NCI-H345 (cell line): ENCODE results near the gene TFF1.

Experiments used
- DNase-seq: peaks from one replicate; lab custom pipeline; 2025; lab: John Stamatoyannopoulos, UW

Gene TFF1

GRCh38 chr21:42382915-42383314, 16.6 kb upstream of the TFF1 start:
- DNase-seq, result no peak

GRCh38 chr21:42381347-42381984, 15.1 kb upstream of the TFF1 start:
- peak; percentile 68 for DNase-seq

GRCh38 chr21:42379426-42380215, 13.3 kb upstream of the TFF1 start:
- no peak for DNase-seq

GRCh38 chr21:42378418-42378817, 12.1 kb upstream of the TFF1 start:
- DNase-seq, result no peak

GRCh38 chr21:42377951-42378340, 11.6 kb upstream of the TFF1 start:
- no peak for DNase-seq

GRCh38 chr21:42377211-42377950, 11.0 kb upstream of the TFF1 start:
- DNase-seq, result no peak

DNA sequence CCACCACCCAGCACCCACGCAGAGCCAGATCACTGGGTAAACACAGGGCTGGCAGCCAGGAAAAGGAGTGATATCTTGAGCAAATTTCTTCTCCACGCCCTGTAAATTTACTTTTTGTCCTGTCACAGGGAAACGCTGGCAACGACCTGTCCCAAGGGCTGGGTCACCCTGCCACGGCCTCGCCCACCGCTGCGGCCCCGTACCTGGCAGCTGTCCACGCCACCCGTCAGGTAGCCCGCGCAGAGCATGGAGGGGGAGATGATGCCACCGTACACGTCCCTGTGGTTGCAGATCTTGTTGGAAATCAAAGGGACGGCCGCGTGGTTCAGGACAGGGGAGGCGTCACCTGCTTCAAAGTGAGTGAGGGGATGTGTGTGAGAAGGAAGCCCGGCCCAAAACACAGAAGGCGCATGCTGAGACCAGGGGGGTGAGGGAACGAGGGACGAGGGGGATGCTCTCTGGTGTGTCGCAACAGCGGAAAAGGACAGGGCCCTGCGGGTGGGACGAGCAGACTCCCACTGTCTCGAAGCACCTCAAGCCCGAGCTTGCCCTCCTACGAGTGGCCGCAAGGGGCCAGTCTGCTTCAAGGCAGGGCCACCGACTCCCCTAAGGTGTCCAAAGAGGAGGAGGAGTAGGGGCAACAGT, 10.1 kb upstream of the TFF1 start:
- no peak for DNase-seq

GRCh38 chr21:42375966-42376337, 9.6 kb upstream of the TFF1 start:
- no peak for DNase-seq

- DNase-seq, result no peak
Measured at GRCh38 chr21:42375506-42375905, 9.2 kb upstream of the TFF1 start.

DNA sequence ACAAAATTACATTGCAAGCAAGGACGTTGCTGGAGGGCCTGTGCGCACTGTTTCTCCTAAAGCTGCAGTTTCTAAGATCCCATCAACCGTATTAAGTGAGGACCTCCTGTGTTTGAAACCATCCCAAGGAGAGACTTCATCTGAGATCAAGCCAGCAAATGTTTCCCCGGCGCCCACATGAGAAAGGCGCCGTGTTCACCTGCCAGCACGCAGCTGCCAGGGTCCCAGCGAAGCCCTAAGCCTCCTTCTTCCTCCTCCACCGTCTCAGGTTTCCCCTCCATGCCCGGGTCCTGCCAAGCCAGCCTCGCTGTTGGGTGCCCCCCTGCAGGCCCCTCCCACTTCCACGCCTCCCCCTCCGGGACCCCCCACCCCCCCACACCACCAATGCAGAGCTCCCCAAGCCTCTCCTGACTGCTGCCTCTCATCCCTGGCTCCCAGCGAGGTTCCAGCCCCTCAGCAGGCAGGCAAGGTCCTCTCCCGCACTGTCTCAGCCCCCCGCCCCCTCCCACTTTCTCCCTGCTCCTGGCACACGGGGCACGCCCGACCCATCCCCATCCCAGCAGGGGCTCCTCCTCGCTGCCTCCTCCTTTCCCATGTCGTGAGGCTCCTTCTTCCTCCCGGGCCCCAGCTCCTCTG, 8.6 kb upstream of the TFF1 start:
- DNase-seq, result no peak

- DNase-seq, result no peak
Measured at GRCh38 chr21:42374457-42374856, 8.1 kb upstream of the TFF1 start.

DNA sequence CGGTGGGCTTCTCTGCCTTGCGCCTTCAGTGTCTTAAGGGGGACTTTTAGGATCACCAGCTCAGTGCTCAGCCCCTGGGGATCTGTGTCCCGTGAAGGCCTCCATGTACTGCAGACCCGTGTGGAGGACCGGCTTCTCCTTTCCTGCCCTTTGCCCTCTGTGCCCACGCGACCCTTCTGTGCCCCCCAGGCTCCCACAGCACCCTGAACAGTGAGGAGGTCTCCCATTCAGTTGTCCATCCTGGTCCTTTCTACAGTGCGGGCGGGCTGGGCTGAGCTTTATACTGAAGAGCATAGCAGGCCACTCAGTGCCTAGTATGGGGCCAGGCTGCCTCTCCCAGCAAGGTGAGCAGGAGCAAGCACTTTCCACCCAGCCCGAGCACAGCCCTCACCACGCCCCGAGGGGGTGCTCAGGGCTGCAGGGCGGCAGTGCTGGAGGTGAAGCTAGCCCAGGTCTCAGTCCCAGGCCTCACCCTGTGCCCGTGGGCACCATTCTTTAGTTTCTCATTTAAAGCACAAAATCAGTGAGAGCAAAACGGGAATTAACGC, 7.6 kb upstream of the TFF1 start:
- DNase-seq, result no peak

- no peak for DNase-seq
Measured at GRCh38 chr21:42373196-42373907, 7.0 kb upstream of the TFF1 start.

- no peak for DNase-seq
Measured at GRCh38 chr21:42370894-42371654, 4.7 kb upstream of the TFF1 start.

- no peak for DNase-seq
Measured at GRCh38 chr21:42369821-42370220, 3.5 kb upstream of the TFF1 start.

DNA sequence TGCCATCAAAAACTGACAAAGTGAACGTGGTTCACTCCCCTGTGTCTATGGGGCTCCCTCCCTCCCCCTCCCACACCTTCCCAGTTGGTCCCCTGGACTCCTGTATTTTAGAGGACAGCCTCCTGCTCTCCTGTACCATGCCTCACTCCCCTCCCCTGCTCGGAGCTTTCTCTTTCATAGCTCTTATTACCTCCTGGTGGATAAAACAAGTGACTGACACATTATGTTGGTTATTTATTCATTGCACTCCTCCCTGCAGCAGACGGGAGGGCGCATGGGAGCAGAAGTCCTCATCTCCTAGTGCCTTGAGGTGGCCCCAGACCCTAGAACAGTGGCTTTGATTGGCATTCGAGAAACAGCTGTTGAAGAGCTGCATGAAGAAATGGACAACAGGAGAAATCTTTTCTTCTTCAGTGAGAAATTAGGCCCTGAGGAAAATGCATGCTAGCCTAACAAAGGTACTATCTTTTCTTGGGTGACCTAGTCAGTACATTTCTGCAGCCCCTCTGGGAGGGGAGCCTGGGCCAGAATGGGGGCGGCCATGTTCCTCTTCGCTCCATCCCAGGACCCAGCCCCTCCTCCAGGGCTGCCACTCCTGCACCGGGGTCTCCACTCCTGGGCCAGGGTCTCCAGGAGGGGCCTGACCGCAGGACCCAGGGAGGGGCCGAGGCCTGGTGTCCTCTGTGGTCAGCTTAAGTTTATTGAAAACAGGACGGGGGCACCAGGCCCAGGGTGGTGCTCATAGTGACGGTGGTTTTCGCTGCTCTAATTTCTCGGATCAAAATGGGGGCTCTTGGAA, 1.2 kb upstream of the TFF1 start:
- DNase-seq, result no peak

DNA sequence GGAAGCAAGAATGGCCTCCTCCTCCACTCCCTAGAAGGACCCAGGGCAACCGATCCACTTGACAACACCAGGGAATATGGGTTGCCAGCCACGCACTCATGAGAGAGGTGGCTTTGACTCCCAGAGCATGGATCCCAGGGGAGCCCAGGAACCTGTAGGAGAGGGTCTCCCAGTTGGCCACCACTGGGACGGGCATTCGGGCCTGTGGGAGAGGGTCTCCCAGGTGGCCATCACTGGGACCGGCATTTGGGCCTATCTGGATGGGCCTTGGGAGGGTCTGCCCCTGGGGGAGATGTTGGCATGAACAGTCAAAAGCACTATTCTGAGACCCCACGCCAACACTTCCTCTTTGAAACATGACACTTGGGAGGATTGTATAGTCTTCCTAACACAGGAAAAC, 565 bp downstream of the TFF1 start:
- DNase-seq, result no peak

GRCh38 chr21:42364304-42364865, 1.9 kb downstream of the TFF1 start:
- DNase-seq, result no peak

DNA sequence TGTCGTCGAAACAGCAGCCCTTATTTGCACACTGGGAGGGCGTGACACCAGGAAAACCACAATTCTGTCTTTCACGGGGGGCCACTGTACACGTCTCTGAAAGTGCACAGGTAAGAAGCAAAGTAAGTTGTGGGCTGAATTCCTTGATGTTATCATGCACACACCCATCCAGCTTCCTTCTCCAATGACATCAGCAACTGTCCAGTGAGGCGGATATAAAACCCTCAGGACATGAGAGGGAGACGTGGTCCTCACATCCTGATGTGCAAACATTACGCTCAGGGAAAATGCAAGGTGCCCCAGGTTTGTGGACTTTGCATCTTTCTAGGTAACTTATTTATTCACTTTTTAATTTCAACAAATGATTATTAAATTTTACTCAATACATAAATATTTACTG, 3.0 kb downstream of the TFF1 start:
- DNase-seq, result no peak
